ENCODE measurements around the gene MPZL2.

The MPZL2 gene

DNA sequence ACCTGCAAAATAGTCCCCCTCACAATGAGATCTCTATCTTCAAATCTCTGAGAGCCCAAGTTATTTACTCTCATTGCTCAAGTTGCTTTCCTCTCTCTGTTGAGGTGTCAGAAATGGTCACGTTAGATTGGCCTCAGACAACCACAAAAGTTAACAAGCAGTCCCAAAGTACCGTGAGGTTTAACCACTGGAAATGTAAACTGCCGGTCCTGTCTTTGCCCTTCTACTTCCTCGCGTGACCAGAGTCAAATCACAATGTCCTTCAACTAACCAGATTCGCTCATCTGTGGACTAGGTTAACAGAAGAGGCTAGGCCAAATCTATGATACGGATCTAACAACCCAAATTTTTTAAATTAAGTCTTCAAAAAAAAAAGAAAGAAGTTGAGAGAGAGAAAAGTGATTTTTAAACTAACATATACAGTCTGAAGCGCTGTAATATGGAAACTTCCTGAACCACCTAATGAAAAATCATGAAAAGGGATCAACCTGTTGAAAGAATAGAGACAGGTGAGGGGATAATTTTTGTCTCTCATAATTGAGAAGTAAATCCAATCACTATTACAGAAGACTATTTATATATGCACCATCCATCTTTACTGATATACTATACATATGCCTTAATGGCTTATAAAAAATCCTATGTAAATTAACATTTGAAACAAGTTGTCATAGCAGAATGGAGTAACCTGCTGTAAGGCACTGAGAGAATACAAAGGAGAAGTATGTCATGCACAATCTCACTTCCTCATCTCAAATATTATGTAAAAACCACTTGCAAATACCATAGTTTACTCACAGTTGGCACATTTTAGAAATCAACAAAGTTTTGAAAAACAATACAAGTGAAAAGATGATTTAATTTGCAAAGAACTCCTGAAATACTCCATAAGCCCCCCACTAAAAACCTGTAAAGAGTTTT, 36.0 kb downstream of the MPZL2 start:
- DNase-seq, result no peak
- TF ChIP-seq, protein P1, sequence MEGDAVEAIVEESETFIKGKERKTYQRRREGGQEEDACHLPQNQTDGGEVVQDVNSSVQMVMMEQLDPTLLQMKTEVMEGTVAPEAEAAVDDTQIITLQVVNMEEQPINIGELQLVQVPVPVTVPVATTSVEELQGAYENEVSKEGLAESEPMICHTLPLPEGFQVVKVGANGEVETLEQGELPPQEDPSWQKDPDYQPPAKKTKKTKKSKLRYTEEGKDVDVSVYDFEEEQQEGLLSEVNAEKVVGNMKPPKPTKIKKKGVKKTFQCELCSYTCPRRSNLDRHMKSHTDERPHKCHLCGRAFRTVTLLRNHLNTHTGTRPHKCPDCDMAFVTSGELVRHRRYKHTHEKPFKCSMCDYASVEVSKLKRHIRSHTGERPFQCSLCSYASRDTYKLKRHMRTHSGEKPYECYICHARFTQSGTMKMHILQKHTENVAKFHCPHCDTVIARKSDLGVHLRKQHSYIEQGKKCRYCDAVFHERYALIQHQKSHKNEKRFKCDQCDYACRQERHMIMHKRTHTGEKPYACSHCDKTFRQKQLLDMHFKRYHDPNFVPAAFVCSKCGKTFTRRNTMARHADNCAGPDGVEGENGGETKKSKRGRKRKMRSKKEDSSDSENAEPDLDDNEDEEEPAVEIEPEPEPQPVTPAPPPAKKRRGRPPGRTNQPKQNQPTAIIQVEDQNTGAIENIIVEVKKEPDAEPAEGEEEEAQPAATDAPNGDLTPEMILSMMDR (IDR thresholded peaks at IDR 0.05), result no peak
- H3K4me1 Mint-ChIP-seq, result no peaks in the 10 kb centered on the region
- H3K36me3 Mint-ChIP-seq (ENCODE audit: low read depth), result no peaks in the 10 kb centered on the region
- H3K4me3 Mint-ChIP-seq, result no peak overlapping the region
- peaks cover 29% of the 10 kb centered on the region for H3K27me3 Mint-ChIP-seq (ENCODE audit: low read depth, poor library complexity)
- H3K27ac Mint-ChIP-seq, result no peak overlapping the region
- no peaks in the 10 kb centered on the region for H3K9me3 Mint-ChIP-seq

DNA sequence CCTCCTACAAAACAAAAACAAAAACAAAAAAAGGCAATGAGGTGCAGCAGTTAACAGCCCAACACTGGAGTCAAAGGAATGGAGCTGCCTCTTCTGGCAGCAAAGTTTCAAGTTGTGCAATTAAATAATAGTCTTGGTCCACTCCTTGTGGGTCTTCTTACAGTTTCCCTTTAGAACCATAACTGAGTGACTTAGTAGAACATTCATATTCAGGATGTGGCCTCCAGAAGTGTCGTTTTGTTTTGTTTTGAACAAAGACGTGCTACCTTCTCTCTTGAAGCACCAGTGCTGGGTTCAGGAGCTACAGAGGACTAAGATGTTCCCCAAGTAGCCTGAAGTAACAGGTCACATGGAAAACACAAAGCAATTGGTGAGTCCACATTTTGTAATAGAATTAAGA, 37.3 kb downstream of the MPZL2 start:
- Mint-ChIP-seq H3K27ac (no peak overlapping the region), H3K27me3 (ENCODE audit: low read depth, poor library complexity) (peaks cover 38% of the 10 kb centered on the region), H3K9me3 (no peaks in the 10 kb centered on the region), H3K4me1 (no peaks in the 10 kb centered on the region), H3K4me3 (no peak overlapping the region), H3K36me3 (ENCODE audit: low read depth) (no peaks in the 10 kb centered on the region)
- TF ChIP-seq, protein P1 (IDR thresholded peaks at IDR 0.05), result no peak
- DNase-seq, result no peak

DNA sequence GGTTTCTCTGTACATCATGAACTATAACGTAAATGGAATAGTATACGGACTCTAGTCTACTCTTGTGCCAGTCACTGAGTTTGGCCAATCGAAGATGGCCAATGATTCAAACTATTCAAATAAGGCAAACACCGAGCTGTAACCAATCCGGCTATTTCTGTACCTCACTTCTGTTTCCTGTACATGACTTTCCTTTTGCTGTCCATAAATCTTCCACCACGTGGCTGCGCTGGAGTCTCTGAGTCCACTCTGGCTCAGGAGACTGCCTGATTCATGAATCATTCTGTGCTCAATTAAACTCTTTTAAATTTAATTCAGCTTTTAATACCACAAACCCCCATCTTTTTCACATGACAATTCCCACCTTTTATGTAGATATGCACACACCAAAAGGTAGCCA, 37.8 kb downstream of the MPZL2 start:
- no peaks in the 10 kb centered on the region for H3K36me3 Mint-ChIP-seq (ENCODE audit: low read depth)
- TF ChIP-seq, protein P1 (IDR thresholded peaks at IDR 0.05), result no peak
- no peak overlapping the region for H3K4me3 Mint-ChIP-seq
- no peaks in the 10 kb centered on the region for H3K9me3 Mint-ChIP-seq
- no peak overlapping the region for H3K27ac Mint-ChIP-seq
- no peak for DNase-seq
- no peaks in the 10 kb centered on the region for H3K4me1 Mint-ChIP-seq
- H3K27me3 Mint-ChIP-seq (ENCODE audit: low read depth, poor library complexity), result peaks cover 42% of the 10 kb centered on the region

DNA sequence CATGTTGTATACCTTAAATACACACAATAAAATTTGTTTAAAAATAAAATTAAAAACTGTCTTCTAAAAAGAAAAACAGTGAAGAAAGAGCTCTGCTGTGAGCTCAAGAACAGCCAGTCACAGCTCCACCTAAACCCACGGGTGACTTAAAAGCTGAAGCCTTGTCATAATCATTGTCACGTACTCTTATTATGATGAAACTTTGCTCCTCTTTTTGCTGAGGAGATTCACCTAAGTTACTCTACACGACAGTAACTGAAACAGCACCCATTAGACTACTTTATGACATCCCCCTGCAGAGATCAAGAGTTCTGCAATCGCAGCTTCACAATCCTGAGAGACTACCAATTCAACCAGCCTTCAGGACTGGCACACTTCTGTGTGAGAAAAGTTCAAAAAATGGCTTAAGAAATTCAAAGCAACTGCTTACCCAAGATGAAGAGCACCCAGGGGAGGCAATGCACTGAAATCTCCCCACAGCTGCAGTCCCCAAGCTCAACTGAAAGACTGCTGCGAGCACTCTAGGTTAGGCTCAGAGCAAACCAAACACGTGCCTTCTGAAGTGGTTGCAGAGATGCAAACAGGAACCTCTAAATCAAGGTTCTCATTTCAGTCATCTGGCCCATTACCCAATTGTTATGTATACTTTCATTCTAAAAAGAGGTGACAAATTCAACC, 39.4 kb downstream of the MPZL2 start, which contains the start of gene JAML:
TSS of gene JAML (minus strand) at position 501 of the 678 bp plus-strand sequence. CDS start 10,145 bp downstream, outside the sequence.
- H3K4me1 Mint-ChIP-seq, result no peaks in the 10 kb centered on the region

GRCh38 chr11:118223992-118224391, 40.1 kb downstream of the MPZL2 start:
- Mint-ChIP-seq H3K27me3 (ENCODE audit: low read depth, poor library complexity) (peaks cover 60% of the 10 kb centered on the region), H3K27ac (no peak overlapping the region), H3K4me3 (no peak overlapping the region), H3K9me3 (no peaks in the 10 kb centered on the region), H3K4me1 (no peaks in the 10 kb centered on the region), H3K36me3 (ENCODE audit: low read depth) (no peaks in the 10 kb centered on the region)
- no peak for DNase-seq
- TF ChIP-seq, protein P1 (IDR thresholded peaks at IDR 0.05), result no peak

More for the DNA sequence above, 39.4 kb downstream of the MPZL2 start, which contains the start of gene JAML:
- Mint-ChIP-seq H3K27me3 (ENCODE audit: low read depth, poor library complexity) (peaks cover 59% of the 10 kb centered on the region), H3K4me3 (no peak within 1 kb of the TSS), H3K9me3 (no peaks in the 10 kb centered on the region), H3K27ac (no peak within 1 kb of the TSS), H3K36me3 (ENCODE audit: low read depth) (no peaks in the 10 kb centered on the region)
- TF ChIP-seq, protein P1 (IDR thresholded peaks at IDR 0.05), result no peak
- no peak for DNase-seq
